GM12874 (cell line): ENCODE measurements around the gene MRRF.

Source experiments
- TF ChIP-seq, protein P1 (sequence below): IDR thresholded peaks from 2 replicates; pipeline ENCODE4 v1.5.1; 2011; ENCODE audit warnings: low read depth, mild to moderate bottlenecking, control low read depth, low read length, moderate library complexity; ENCODE audit not compliant: insufficient read depth

The MRRF gene

DNA sequence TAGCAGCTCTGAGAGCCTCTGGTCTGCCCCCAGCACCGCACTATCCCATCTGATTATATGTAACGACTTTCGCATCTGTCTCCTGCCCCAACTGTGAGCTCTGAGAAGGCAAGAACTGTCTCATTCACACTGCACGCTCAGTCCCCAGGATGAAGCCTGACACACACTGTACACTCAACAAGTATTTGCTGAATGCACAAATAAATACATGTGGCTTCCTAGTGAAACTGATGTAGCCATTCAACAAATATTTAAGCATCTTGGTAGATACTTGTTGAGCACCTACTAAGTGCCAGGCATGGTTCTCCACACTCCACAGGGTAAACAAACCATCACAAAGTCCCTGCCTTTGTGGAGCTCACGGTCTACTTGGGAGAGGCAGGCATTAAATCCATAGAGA is 71.5 kb downstream of the MRRF start:
- TF ChIP-seq, protein P1, sequence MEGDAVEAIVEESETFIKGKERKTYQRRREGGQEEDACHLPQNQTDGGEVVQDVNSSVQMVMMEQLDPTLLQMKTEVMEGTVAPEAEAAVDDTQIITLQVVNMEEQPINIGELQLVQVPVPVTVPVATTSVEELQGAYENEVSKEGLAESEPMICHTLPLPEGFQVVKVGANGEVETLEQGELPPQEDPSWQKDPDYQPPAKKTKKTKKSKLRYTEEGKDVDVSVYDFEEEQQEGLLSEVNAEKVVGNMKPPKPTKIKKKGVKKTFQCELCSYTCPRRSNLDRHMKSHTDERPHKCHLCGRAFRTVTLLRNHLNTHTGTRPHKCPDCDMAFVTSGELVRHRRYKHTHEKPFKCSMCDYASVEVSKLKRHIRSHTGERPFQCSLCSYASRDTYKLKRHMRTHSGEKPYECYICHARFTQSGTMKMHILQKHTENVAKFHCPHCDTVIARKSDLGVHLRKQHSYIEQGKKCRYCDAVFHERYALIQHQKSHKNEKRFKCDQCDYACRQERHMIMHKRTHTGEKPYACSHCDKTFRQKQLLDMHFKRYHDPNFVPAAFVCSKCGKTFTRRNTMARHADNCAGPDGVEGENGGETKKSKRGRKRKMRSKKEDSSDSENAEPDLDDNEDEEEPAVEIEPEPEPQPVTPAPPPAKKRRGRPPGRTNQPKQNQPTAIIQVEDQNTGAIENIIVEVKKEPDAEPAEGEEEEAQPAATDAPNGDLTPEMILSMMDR, result no peak

DNA sequence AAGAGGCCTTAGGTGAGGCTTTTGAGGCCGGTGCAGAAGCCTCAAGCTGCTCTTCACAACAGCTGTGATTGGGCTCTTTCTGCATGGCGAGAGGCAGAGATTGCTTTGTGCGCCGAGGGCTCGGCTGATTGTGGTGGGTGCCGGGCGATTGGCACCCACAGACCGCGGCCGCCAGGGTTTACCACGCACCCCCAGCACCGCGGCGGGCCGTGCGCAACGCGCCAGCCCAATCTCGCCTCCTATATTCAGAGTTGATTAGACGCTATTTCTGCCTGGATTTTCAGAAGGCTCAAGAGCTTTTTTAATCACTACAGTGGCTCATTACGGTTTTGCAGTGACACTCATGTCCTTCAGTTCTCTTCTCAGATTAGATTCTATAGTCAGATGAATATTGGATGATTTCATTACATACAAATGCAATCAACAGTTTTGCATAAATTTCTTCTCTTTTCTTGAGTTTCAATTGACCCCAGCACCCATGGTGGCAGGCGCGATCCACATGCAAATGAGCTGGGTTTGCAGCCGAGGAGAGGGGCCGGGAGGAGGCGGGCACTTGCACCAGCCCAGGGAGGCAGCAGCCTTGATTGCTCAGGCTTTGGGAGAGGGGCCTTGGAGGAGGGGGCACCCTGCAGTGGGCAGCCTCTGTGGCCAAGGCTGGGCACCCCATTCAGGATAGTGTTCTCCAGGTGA is 72.3 kb downstream of the MRRF start:
- TF ChIP-seq, protein P1, result no peak

DNA sequence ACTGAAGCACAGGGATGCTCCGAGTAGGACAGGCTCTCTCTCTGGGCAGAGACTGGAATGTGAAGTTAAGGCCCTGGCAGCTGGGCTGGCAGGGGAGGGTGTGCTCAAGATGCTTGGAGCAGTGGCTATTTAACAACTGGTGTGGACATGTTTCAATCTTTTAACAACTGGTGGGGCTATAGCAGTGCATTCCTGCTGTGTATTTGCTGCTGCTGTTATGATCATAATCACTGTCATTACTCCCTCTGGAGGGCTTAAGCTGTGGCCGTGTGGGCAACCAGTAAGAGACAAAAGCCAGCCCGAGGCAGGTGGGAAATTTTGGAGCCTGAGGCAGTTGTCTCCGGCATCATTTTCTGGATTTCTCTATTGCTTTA is 72.9 kb downstream of the MRRF start:
- TF ChIP-seq, protein P1, result no peak

DNA sequence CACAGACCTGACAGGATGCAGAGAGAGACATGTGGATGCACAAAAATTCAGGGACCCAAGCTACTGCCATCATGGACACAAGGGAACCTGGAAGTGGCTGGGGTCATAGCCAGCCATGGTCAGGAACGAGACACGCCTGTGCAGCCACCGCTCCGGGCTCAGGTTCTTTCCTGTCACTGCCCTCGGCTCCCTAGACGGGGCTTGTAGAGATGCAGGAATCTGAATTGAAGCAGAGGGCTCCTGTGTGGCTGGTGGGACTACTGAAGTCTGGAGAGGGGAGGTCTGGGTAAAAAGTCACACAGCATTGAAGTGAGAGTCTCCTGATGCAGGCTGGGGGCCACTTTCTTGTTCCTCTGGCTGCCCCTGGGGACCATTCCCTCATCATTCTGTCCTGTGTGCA is 73.9 kb downstream of the MRRF start:
- TF ChIP-seq, protein P1, result no peak

DNA sequence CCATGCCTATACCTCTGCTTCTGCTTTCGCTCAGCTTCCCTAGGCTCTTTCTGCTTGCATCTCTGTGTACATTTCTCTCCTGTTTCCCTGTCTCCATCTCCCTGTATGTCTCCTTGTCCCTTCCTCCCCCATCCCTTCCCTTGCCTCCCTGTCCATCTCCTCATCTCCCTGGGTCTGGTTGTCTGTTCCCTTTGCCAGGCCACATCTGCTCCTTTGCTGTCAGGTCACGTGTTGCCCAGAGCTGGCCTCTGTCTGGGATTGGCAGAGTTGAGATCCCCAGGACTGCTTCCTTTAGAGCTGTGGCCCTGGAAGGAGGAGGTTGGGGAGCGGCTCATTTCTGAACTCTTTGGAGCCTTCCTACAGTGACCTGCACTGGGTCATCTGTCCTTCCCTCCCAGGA is 74.3 kb downstream of the MRRF start:
- TF ChIP-seq, protein P1, result no peak

DNA sequence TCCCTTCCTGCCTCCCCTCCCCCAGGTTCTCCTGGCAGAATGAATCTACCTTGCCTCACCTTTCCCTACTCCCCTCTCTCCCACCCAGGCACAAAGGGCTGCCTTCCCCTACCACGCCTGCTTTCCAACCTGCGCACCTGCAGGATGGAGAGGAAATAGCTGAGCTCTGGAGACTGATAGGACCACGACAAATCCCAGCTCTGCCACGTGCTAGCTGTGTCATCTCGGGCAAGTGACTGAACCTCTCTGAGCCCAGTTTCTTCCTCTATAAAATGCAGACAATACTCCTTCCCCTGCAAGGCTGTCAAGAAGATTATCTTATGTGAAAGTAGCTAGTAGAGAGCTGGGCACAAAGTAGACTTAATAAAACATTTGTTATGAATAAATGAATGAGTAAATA is 74.9 kb downstream of the MRRF start:
- TF ChIP-seq, protein P1, result no peak

DNA sequence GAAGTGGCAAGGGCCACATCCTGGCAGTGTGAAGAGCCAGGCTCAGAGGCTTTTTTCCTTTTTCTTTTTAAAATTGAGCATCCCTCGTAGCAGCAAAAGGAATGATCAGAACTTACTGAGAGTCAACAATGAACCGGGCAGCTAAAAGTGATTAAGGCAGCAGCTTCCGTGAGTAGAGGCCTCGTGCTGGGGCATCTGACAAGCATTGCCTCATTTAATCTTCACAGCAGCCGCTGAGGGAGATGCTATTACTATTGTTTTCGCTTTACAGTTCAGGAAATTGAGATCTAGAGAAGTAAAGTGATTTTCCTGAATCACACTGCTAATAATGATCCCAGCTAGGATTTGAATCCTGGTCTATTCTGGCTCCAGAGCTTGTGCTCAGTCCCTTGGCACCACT is 75.5 kb downstream of the MRRF start:
- TF ChIP-seq, protein P1, result no peak
